H1 (cell line): ENCODE data around the gene VGLL2. TPM values are rescaled to one million over a fixed set of nuclear protein-coding genes. Genes with fewer than 3 reads are reported as not detected.

Experiments
- CTCF ChIA-PET: fragments of 300-600 bp; sonication (Branson Sonifier 250); formaldehyde crosslinking; loops from one replicate; lab custom pipeline; 2021; ENCODE audit not compliant: partially characterized antibody; lab: Charles Lee
- POLR2A ChIA-PET: fragments of 300-600 bp; sonication (Branson Sonifier 250); formaldehyde crosslinking; loops from one replicate; lab custom pipeline; 2021; ENCODE audit warnings: inconsistent platforms; ENCODE audit not compliant: partially characterized antibody; lab: Charles Lee
- DNase-seq, 2 experiments: peaks; one replicate each; pipeline versions ENCODE4 v3.0.0 to v3.0.0-alpha.2; 2010 to 2022; ENCODE audit warnings: low spot score in 2 of 2, low read depth in 1 of 2, mixed read lengths in 1 of 2
- FAIRE-seq: peaks from 2 replicates; lab custom pipeline; 2011; peaks lifted over from hg19 to GRCh38; lab: Jason Lieb, UNC
- H2AFZ ChIP-seq: 2 replicates; pipeline ENCODE4 v1.8.1; 2012; ENCODE audit warnings: low read length, inconsistent platforms
- H2AK5ac ChIP-seq: 2 replicates; pipeline ENCODE4 v1.6.1; 2013; ENCODE audit warnings: low read depth, low read length
- H2BK120ac ChIP-seq: replicated peaks from 2 replicates; pipeline ENCODE3; 2013; ENCODE audit warnings: low read depth, low read length, inconsistent platforms
- H2BK12ac ChIP-seq: 2 replicates; pipeline ENCODE4 v1.6.1; 2013; ENCODE audit warnings: low read depth, low read length
- H2BK15ac ChIP-seq: 2 replicates; pipeline ENCODE4 v1.6.1; 2013; ENCODE audit warnings: low read length
- H2BK20ac ChIP-seq: 2 replicates; pipeline ENCODE4 v1.6.1; 2013; ENCODE audit warnings: low read length
- H2BK5ac ChIP-seq: 2 replicates; pipeline ENCODE4 v1.6.1; 2013; ENCODE audit warnings: low read depth, low read length
- H3K14ac ChIP-seq: 2 replicates; pipeline ENCODE4 v1.6.1; 2013; ENCODE audit warnings: inconsistent platforms; ENCODE audit not compliant: insufficient read length
- H3K18ac ChIP-seq: 2 replicates; pipeline ENCODE4 v1.6.1; 2013; ENCODE audit warnings: low read length; ENCODE audit errors: extremely low read depth
- H3K23ac ChIP-seq: 2 replicates; pipeline ENCODE4 v1.6.1; 2013; ENCODE audit warnings: inconsistent platforms; ENCODE audit not compliant: insufficient read length
- H3K23me2 ChIP-seq: 2 replicates; pipeline ENCODE4 v1.6.1; 2013; ENCODE audit warnings: low read depth, low read length
- H3K27ac ChIP-seq: 2 replicates; pipeline ENCODE4 v1.6.1; 2011; ENCODE audit warnings: low read depth, low read length, inconsistent platforms
- H3K27me3 ChIP-seq, 4 experiments: replicated peaks in 1 of 4; 1 replicate in 1 of 4; 2 replicates in 3 of 4; pipeline versions ENCODE4 v1.6.1 to v1.8.1; 2011 to 2013; ENCODE audit warnings: low read length in 3 of 4, mild to moderate bottlenecking in 3 of 4, inconsistent platforms in 2 of 4, mixed read lengths in 2 of 4, moderate library complexity in 1 of 4; ENCODE audit not compliant: control insufficient read depth in 3 of 4, insufficient read depth in 3 of 4; ENCODE audit errors: extremely low read depth in 1 of 4
- H3K36me3 ChIP-seq, 4 experiments: 2 replicates each; pipeline versions ENCODE4 v1.6.1 to v1.8.1; 2011 to 2013; ENCODE audit warnings: mild to moderate bottlenecking in 4 of 4, low read length in 3 of 4, moderate library complexity in 2 of 4, control low read depth in 1 of 4, inconsistent platforms in 1 of 4; ENCODE audit not compliant: insufficient read depth in 4 of 4, control insufficient read depth in 2 of 4
- H3K4ac ChIP-seq: replicated peaks from 2 replicates; pipeline ENCODE3; 2013; ENCODE audit warnings: low read length, low read depth, mixed read lengths, inconsistent platforms; ENCODE audit not compliant: insufficient read length
- H3K4me1 ChIP-seq, 4 experiments: replicated peaks in 1 of 4; 1 replicate in 1 of 4; 2 replicates in 3 of 4; pipeline versions ENCODE4 v1.6.1 to v1.8.1; 2011 to 2013; ENCODE audit warnings: low read length in 3 of 4, inconsistent platforms in 2 of 4, mixed read lengths in 1 of 4; ENCODE audit not compliant: insufficient read depth in 4 of 4, control insufficient read depth in 3 of 4
- H3K4me2 ChIP-seq, 2 experiments: 2 replicates each; pipeline versions ENCODE4 v1.6.1 to v1.8.1; 2011 to 2013; ENCODE audit warnings: low read depth in 2 of 2, low read length in 2 of 2, control low read depth in 1 of 2, inconsistent platforms in 1 of 2, mild to moderate bottlenecking in 1 of 2; ENCODE audit not compliant: insufficient read depth in 1 of 2
- H3K4me3 ChIP-seq, 4 experiments: fragments of 200-600, 300-600 bp in 1 of 4; sonication (generic), shearing (Covaris generic), sonication (Bioruptor Twin) in 1 of 4; 2 replicates each; pipeline versions ENCODE4 v1.5.1 to v1.8.1; 2011 to 2016; ENCODE audit warnings: low read length in 4 of 4, low read depth in 3 of 4, control low read depth in 2 of 4, inconsistent platforms in 2 of 4, mild to moderate bottlenecking in 2 of 4, mixed read lengths in 1 of 4, moderate library complexity in 1 of 4; ENCODE audit not compliant: insufficient read depth in 2 of 4; ENCODE audit errors: extremely low read depth in 1 of 4
- H3K56ac ChIP-seq: replicated peaks from 2 replicates; pipeline ENCODE3; 2013; ENCODE audit warnings: low read depth, mild to moderate bottlenecking, mixed read lengths, low read length, inconsistent platforms; ENCODE audit not compliant: insufficient read length
- H3K79me1 ChIP-seq: 2 replicates; pipeline ENCODE4 v1.6.1; 2013; ENCODE audit warnings: low read depth, low read length, control low read depth
- H3K79me2 ChIP-seq, 2 experiments: 2 replicates each; pipeline versions ENCODE4 v1.6.1 to v1.8.1; 2012 to 2013; ENCODE audit warnings: low read length in 2 of 2, mild to moderate bottlenecking in 2 of 2, inconsistent platforms in 1 of 2; ENCODE audit not compliant: insufficient read depth in 2 of 2, control insufficient read depth in 1 of 2
- H3K9ac ChIP-seq, 4 experiments: replicated peaks in 1 of 4; 1 replicate in 1 of 4; 2 replicates in 3 of 4; pipeline versions ENCODE4 v1.6.1 to v1.8.1; 2011 to 2013; ENCODE audit warnings: low read depth in 3 of 4, low read length in 3 of 4, control low read depth in 2 of 4, mild to moderate bottlenecking in 2 of 4, moderate library complexity in 2 of 4, inconsistent platforms in 1 of 4; ENCODE audit errors: extremely low read depth in 1 of 4
- H3K9me3 ChIP-seq, 2 experiments: 2 replicates each; pipeline versions ENCODE4 v1.6.1 to v1.8.1; 2012 to 2013; ENCODE audit warnings: mild to moderate bottlenecking in 2 of 2, moderate library complexity in 2 of 2, control low read depth in 1 of 2, inconsistent platforms in 1 of 2, low read depth in 1 of 2, low read length in 1 of 2, mixed read lengths in 1 of 2; ENCODE audit not compliant: insufficient read depth in 2 of 2
- H4K20me1 ChIP-seq, 2 experiments: replicated peaks in 1 of 2; 2 replicates each; pipeline versions ENCODE3 to v1.8.1; 2011 to 2013; ENCODE audit warnings: inconsistent platforms in 2 of 2, low read length in 2 of 2, mild to moderate bottlenecking in 1 of 2; ENCODE audit not compliant: insufficient read depth in 2 of 2, control insufficient read depth in 1 of 2
- H4K5ac ChIP-seq: 2 replicates; pipeline ENCODE4 v1.6.1; 2013; ENCODE audit warnings: low read length, low read depth, mixed read lengths, inconsistent platforms; ENCODE audit not compliant: insufficient read length
- H4K8ac ChIP-seq: 2 replicates; pipeline ENCODE4 v1.8.0; 2013; ENCODE audit warnings: mild to moderate bottlenecking, moderate library complexity, low read length, inconsistent platforms; ENCODE audit not compliant: insufficient read depth; ENCODE audit errors: extremely low read depth
- H4K91ac ChIP-seq: replicated peaks from 2 replicates; pipeline ENCODE3; 2013; ENCODE audit warnings: low read length, mixed read lengths, inconsistent platforms; ENCODE audit not compliant: insufficient read length
- BACH1 ChIP-seq: IDR thresholded peaks from 2 replicates; pipeline ENCODE4 v1.6.1; 2012; ENCODE audit warnings: low read length, improper control_type of control experiment
- EP300 ChIP-seq, 2 experiments: IDR thresholded peaks; 1 replicate in 1 of 2; 2 replicates in 1 of 2; pipeline ENCODE4 v1.6.1; 2011 to 2012; ENCODE audit warnings: low read depth in 2 of 2, low read length in 2 of 2, mild to moderate bottlenecking in 2 of 2, borderline replicate concordance in 1 of 2, inconsistent platforms in 1 of 2, moderate library complexity in 1 of 2
- GTF2F1 ChIP-seq: IDR thresholded peaks from 2 replicates; pipeline ENCODE4 v1.6.1; 2012; ENCODE audit warnings: low read depth, low read length, improper control_type of control experiment, borderline replicate concordance
- HDAC6 ChIP-seq: IDR thresholded peaks from one replicate; pipeline ENCODE4 v1.7.1; 2012; ENCODE audit warnings: low read depth, mild to moderate bottlenecking, inconsistent platforms, low read length, moderate library complexity
- JUND ChIP-seq: IDR thresholded peaks from 2 replicates; pipeline ENCODE4 v1.6.1; 2011; ENCODE audit warnings: mild to moderate bottlenecking, improper control_type of control experiment, low read length
- KDM1A ChIP-seq: fragments of 200-600, 300-600 bp; sonication (generic); IDR thresholded peaks from 2 replicates; pipeline ENCODE4 v1.7.1; 2016; ENCODE audit warnings: mild to moderate bottlenecking, low read length, borderline replicate concordance
- NANOG ChIP-seq: IDR thresholded peaks from 2 replicates; pipeline ENCODE4 v1.6.1; 2011; ENCODE audit warnings: low read length, low read depth, mild to moderate bottlenecking, inconsistent platforms; ENCODE audit not compliant: insufficient read depth, poor library complexity, severe bottlenecking
- RNF2 ChIP-seq: fragments of 200-900, 300-1000 bp; sonication (generic); IDR thresholded peaks from 2 replicates; pipeline ENCODE4 v1.7.1; 2016; ENCODE audit warnings: borderline replicate concordance, low read depth, mild to moderate bottlenecking, antibody characterized with exemption, low read length; ENCODE audit not compliant: poor library complexity, severe bottlenecking; ENCODE audit errors: missing control alignments
- RXRA ChIP-seq: IDR thresholded peaks from 2 replicates; pipeline ENCODE4 v1.6.1; 2011; ENCODE audit warnings: low read depth, mild to moderate bottlenecking, low read length, moderate library complexity; ENCODE audit not compliant: insufficient read depth
- SIX5 ChIP-seq: IDR thresholded peaks from 2 replicates; pipeline ENCODE4 v1.6.1; 2011; ENCODE audit warnings: mild to moderate bottlenecking, low read depth, low read length
- TAF1 ChIP-seq: IDR thresholded peaks from 2 replicates; pipeline ENCODE4 v1.6.1; 2011; ENCODE audit warnings: mild to moderate bottlenecking, low read depth, low read length
- ZNF274 ChIP-seq: IDR thresholded peaks from 2 replicates; pipeline ENCODE4 v1.7.0; 2012; ENCODE audit warnings: low read length, borderline replicate concordance; ENCODE audit errors: extremely low read depth
- WGBS, 2 experiments: shearing (Covaris generic) in 1 of 2; methylation state at CpG; one replicate each; pipeline versions ENCODE4 v1.1.6 to v1.1.7; 2013 to 2015; ENCODE audit warnings: low lambda C conversion rate in 2 of 2, mixed read lengths in 2 of 2, inconsistent platforms in 1 of 2, low coverage in 1 of 2, missing lambda C conversion rate in 1 of 2; ENCODE audit not compliant: insufficient replicate concordance in 2 of 2, insufficient coverage in 1 of 2, insufficient read length in 1 of 2; ENCODE audit errors: extremely low coverage in 1 of 2, missing lambda C conversion rate in 1 of 2; 5-methylcytosine and 5-hydroxymethylcytosine counted together
- polyA plus RNA-seq, 7 experiments: library from polyadenylated mRNA; depleted of rRNA in 3 of 7; stranded (reverse) in 5 of 7; unstranded in 2 of 7; fragments of >200 nt in 5 of 7; fragments of 200-250 nt in 2 of 7; gene quantifications; 1 replicate in 5 of 7; 2 replicates in 1 of 7; 4 replicates in 1 of 7; pipeline versions ENCODE4 v1.2.1 to v1.2.3, GENCODE V29; 2011 to 2013; ENCODE audit warnings: missing spikeins in 2 of 7, mixed read lengths in 2 of 7
- total RNA-seq: library from RNA; stranded (reverse); fragmentation: NEBNext Ultra II Directional; extraction: Animal tissue kit (Norgen Biotek cat#: 25700); gene quantifications from 2 replicates; pipeline ENCODE4 v1.2.1, GENCODE V29; 2021
- TF ChIP-seq, protein P1 (sequence below): IDR thresholded peaks from 2 replicates; pipeline ENCODE4 v1.6.1; 2012; ENCODE audit warnings: inconsistent platforms

The VGLL2 gene
- total and polyA plus RNA-seq, 2 of the 8 experiments (the other 6 are each of a cell fraction or from before 2014, with no cell fraction given): not detected

DNA sequence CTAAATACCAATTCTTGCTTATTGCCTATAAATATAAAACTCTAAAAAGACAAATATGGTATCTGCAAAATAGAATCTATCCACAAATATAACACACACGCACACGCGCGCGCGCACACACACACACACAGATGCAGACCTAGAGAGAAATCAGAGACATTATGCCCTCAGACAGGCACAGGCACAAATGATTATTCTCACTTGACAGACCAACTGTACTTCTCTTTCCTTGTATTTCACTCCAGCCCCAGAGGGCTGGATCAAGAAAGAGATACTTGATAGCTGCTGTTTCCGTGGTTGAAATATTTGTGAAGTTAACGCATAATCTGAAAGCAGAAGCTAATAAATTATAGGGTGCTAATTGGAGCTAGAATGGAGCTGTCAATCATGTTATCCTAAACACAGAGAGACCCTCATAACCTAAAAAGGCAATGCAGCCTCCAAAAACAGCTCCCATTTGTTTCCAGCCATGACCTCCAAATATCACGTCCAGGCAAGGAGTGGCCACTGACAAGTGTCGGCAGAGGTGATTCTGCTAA is 11.5 kb downstream of the VGLL2 start:
- no peak overlapping the region for H3K23ac ChIP-seq
- H4K8ac ChIP-seq: no peak overlapping the region
- no peak overlapping the region for H3K4ac ChIP-seq
- no peak overlapping the region for H2AFZ ChIP-seq
- no peaks in the 10 kb centered on the region for H3K79me1 ChIP-seq
- H2BK120ac ChIP-seq: no peak overlapping the region
- DNase-seq (no peak), FAIRE-seq (no peak)
- no peak overlapping the region for H3K9ac ChIP-seq
- H3K27me3 ChIP-seq: peaks cover 5 to 21% (median 13%) of the 10 kb centered on the region in 4 experiments
- no peak overlapping the region for H3K18ac ChIP-seq
- H4K91ac ChIP-seq: no peak overlapping the region
- H2BK20ac ChIP-seq: no peak overlapping the region
- H3K27ac ChIP-seq: no peak overlapping the region
- H3K36me3 ChIP-seq: no peaks in the 10 kb centered on the region
- no peak overlapping the region for H3K14ac ChIP-seq
- H3K56ac ChIP-seq: no peak overlapping the region
- CTCF ChIA-PET: interaction anchor here (1.0 kb wide), 1 partner anchor 9 kb away, joined by 5 read pairs; no protein-coding TSS in a partner anchor
- WGBS, 2 experiments: 97% methylated on average over 10 of the region's 10 CpGs; no CpG with 5 or more reads in 1 of the 2 experiments
- H2BK12ac ChIP-seq: no peak overlapping the region
- POLR2A ChIA-PET: no interaction called here
- H3K4me3 ChIP-seq: no peak overlapping the region
- no peaks in the 10 kb centered on the region for H3K4me1 ChIP-seq
- no peak overlapping the region for H4K5ac ChIP-seq
- H2BK5ac ChIP-seq: no peak overlapping the region
- H2AK5ac ChIP-seq: no peak overlapping the region
- H2BK15ac ChIP-seq: no peak overlapping the region
- H3K4me2 ChIP-seq: no peak overlapping the region
- H3K79me2 ChIP-seq: no peaks in the 10 kb centered on the region
- H4K20me1 ChIP-seq: no peaks in the 10 kb centered on the region
- no peaks in the 10 kb centered on the region for H3K23me2 ChIP-seq
- no peaks in the 10 kb centered on the region for H3K9me3 ChIP-seq
- TF ChIP-seq KDM1A: no peak
- TF ChIP-seq NANOG: no peak
- no peak for TF ChIP-seq SIX5
- TF ChIP-seq JUND: no peak
- TF ChIP-seq BACH1: no peak
- no peak for TF ChIP-seq GTF2F1
- no peak for TF ChIP-seq TAF1
- no peak for TF ChIP-seq RNF2
- TF ChIP-seq HDAC6: no peak
- TF ChIP-seq RXRA: no peak
- TF ChIP-seq EP300 (IDR thresholded peaks at IDR 0.05; ENCODE audit: borderline replicate concordance in 1 of 2, low read depth in 2 of 2, low read length in 2 of 2): no peak
- TF ChIP-seq ZNF274: no peak
- TF ChIP-seq, protein P1, sequence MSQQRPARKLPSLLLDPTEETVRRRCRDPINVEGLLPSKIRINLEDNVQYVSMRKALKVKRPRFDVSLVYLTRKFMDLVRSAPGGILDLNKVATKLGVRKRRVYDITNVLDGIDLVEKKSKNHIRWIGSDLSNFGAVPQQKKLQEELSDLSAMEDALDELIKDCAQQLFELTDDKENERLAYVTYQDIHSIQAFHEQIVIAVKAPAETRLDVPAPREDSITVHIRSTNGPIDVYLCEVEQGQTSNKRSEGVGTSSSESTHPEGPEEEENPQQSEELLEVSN: no peak
